OCI-LY1 (cell line): Measurements from ENCODE around the gene CSNK1D.
A peak's percentile ranks its signal among the peaks of the same experiment; 100 is the strongest.

Source experiments
- H2AFZ ChIP-seq: fragments of 200-600 bp; sonication (generic), shearing (Covaris generic); 2 replicates; pipeline ENCODE4 v1.6.0; 2014; ENCODE audit warnings: antibody characterized with exemption, mild to moderate bottlenecking, low read length
- H3F3A ChIP-seq: fragments of 200-600 bp; sonication (generic), shearing (Covaris generic); 2 replicates; pipeline ENCODE4 v1.6.0; 2014; ENCODE audit warnings: mild to moderate bottlenecking, antibody characterized with exemption, low read length, moderate library complexity; ENCODE audit not compliant: insufficient read depth
- H3K27ac ChIP-seq: fragments of 200-600 bp; sonication (generic); 2 replicates; pipeline ENCODE4 v1.5.1; 2014; ENCODE audit warnings: low read length, mixed run types, mild to moderate bottlenecking, low read depth; ENCODE audit not compliant: poor library complexity, severe bottlenecking
- H3K27me3 ChIP-seq: fragments of 200-600 bp; sonication (generic); 2 replicates; pipeline ENCODE4 v1.6.0; 2014; ENCODE audit warnings: antibody characterized with exemption, mild to moderate bottlenecking, low read length, moderate library complexity; ENCODE audit not compliant: insufficient read depth
- H3K36me3 ChIP-seq: fragments of 200-600 bp; sonication (generic); 2 replicates; pipeline ENCODE4 v1.6.1; 2014; ENCODE audit warnings: mild to moderate bottlenecking, antibody characterized with exemption, low read length, moderate library complexity, mixed read lengths; ENCODE audit not compliant: insufficient read depth
- H3K4me1 ChIP-seq: fragments of 200-600 bp; sonication (generic); 2 replicates; pipeline ENCODE4 v1.5.1; 2014; ENCODE audit warnings: mild to moderate bottlenecking, low read length, moderate library complexity; ENCODE audit not compliant: insufficient read depth, severe bottlenecking
- H3K4me2 ChIP-seq: fragments of 200-600 bp; sonication (generic), shearing (Covaris generic); 2 replicates; pipeline ENCODE4 v1.6.1; 2014; ENCODE audit warnings: low read length
- H3K4me3 ChIP-seq: fragments of 200-600 bp; sonication (generic); 2 replicates; pipeline ENCODE4 v1.5.1; 2014; ENCODE audit warnings: low read length, low read depth, mild to moderate bottlenecking, mixed read lengths; ENCODE audit not compliant: poor library complexity, severe bottlenecking
- H3K79me2 ChIP-seq: fragments of 200-600 bp; shearing (Covaris generic); 2 replicates; pipeline ENCODE4 v1.6.1; 2016; ENCODE audit warnings: mixed run types, low read length, mixed read lengths; ENCODE audit not compliant: insufficient read depth
- H3K9ac ChIP-seq: fragments of 200-600 bp; sonication (generic), shearing (Covaris generic); 2 replicates; pipeline ENCODE4 v1.6.1; 2014; ENCODE audit warnings: mild to moderate bottlenecking, low read length, mixed read lengths
- H3K9me2 ChIP-seq: fragments of 200-600 bp; sonication (generic), shearing (Covaris generic); 2 replicates; pipeline ENCODE4 v1.6.1; 2014; ENCODE audit warnings: low read depth, mild to moderate bottlenecking, low read length, mixed read lengths
- H3K9me3 ChIP-seq: fragments of 200-600 bp; shearing (Covaris generic); 2 replicates; pipeline ENCODE4 v1.6.1; 2014; ENCODE audit warnings: low read length, mixed read lengths
- H4K20me1 ChIP-seq: fragments of 200-600 bp; sonication (generic), shearing (Covaris generic); 2 replicates; pipeline ENCODE4 v1.6.0; 2016; ENCODE audit warnings: mild to moderate bottlenecking, low read length; ENCODE audit not compliant: insufficient read depth
- CTCF ChIP-seq: fragments of 200-600 bp; sonication (generic), shearing (Covaris generic); IDR thresholded peaks from 2 replicates; pipeline ENCODE4 v1.5.1; 2017; ENCODE audit warnings: mild to moderate bottlenecking, antibody characterized with exemption, low read length, moderate library complexity, mixed read lengths
- EZH2 ChIP-seq: fragments of 200-600 bp; sonication (generic), shearing (Covaris generic); IDR thresholded peaks from 2 replicates; pipeline ENCODE4 v1.8.0; 2017; ENCODE audit warnings: borderline replicate concordance, mixed run types, mild to moderate bottlenecking, antibody characterized with exemption, low read length, moderate library complexity, mixed read lengths

Gene CSNK1D

GRCh38 chr17:82215095-82215971 lies 58.2 kb downstream of the CSNK1D start:
- H2AFZ ChIP-seq, result no peak overlapping the region
- H4K20me1 ChIP-seq, result no peaks in the 10 kb centered on the region
- no peak overlapping the region for H3K9ac ChIP-seq
- peaks cover 21% of the 10 kb centered on the region for H3K4me1 ChIP-seq
- H3F3A ChIP-seq, result 0 out of 2 replicates have a peak, but pooled peaks cover 3% of the 10 kb centered on the region
- no peak overlapping the region for H3K4me2 ChIP-seq
- H3K9me2 ChIP-seq, result no peaks in the 10 kb centered on the region
- H3K27ac ChIP-seq, result no peak overlapping the region
- TF ChIP-seq CTCF (no peak), EZH2 (no peak)
- peaks cover 9% of the 10 kb centered on the region for H3K27me3 ChIP-seq
- H3K4me3 ChIP-seq, result no peak overlapping the region
- no peaks in the 10 kb centered on the region for H3K9me3 ChIP-seq
- no peaks in the 10 kb centered on the region for H3K79me2 ChIP-seq
- H3K36me3 ChIP-seq, result no peaks in the 10 kb centered on the region

- H3K9me2 ChIP-seq, result no peaks in the 10 kb centered on the region
- no peak overlapping the region for H3K4me3 ChIP-seq
- H3K27ac ChIP-seq, result no peak overlapping the region
- no peaks in the 10 kb centered on the region for H3K79me2 ChIP-seq
- no peak for TF ChIP-seq EZH2
- no peak for TF ChIP-seq CTCF
- no peak overlapping the region for H3K4me2 ChIP-seq
- peaks cover 4% of the 10 kb centered on the region for H3K27me3 ChIP-seq
- H3K9me3 ChIP-seq, result no peaks in the 10 kb centered on the region
- H3K4me1 ChIP-seq, result peaks cover 21% of the 10 kb centered on the region
- no peak overlapping the region for H2AFZ ChIP-seq
- no peaks in the 10 kb centered on the region for H4K20me1 ChIP-seq
- H3F3A ChIP-seq, result 0 out of 2 replicates have a peak, but pooled peaks cover 3% of the 10 kb centered on the region
- H3K36me3 ChIP-seq, result no peaks in the 10 kb centered on the region
- H3K9ac ChIP-seq, result no peak overlapping the region
These were observed 59.4 kb downstream of the CSNK1D start for GRCh38 chr17:82214012-82214628.

- Histone ChIP-seq H2AFZ (no peak overlapping the region), H3K79me2 (no peaks in the 10 kb centered on the region)
These were observed 60.1 kb downstream of the CSNK1D start for GRCh38 chr17:82213251-82214011.

More at GRCh38 chr17:82213251-82214011, 60.1 kb downstream of the CSNK1D start:
- Histone ChIP-seq H3K4me3 (peak overlapping the region; percentile 78), H3K4me2 (peak overlapping the region; percentile 94), H3F3A (0 out of 2 replicates have a peak, but pooled peaks cover 3% of the 10 kb centered on the region), H3K9me2 (no peaks in the 10 kb centered on the region), H3K27me3 (peaks cover 4% of the 10 kb centered on the region), H3K36me3 (no peaks in the 10 kb centered on the region), H3K9ac (peak overlapping the region; percentile 67), H3K27ac (no peak overlapping the region), H3K9me3 (no peaks in the 10 kb centered on the region), H3K4me1 (peaks cover 21% of the 10 kb centered on the region), H4K20me1 (no peaks in the 10 kb centered on the region)
- TF ChIP-seq EZH2, result no peak
- TF ChIP-seq CTCF, result no peak
